ENCODE results near the gene NFIL3.
"Not testable (repeated sequence)": the region's sequence is repeated elsewhere in the genome, so short reads cannot be mapped to it uniquely, and the experiment has no call there.

The NFIL3 gene, protein sequence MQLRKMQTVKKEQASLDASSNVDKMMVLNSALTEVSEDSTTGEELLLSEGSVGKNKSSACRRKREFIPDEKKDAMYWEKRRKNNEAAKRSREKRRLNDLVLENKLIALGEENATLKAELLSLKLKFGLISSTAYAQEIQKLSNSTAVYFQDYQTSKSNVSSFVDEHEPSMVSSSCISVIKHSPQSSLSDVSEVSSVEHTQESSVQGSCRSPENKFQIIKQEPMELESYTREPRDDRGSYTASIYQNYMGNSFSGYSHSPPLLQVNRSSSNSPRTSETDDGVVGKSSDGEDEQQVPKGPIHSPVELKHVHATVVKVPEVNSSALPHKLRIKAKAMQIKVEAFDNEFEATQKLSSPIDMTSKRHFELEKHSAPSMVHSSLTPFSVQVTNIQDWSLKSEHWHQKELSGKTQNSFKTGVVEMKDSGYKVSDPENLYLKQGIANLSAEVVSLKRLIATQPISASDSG

DNA sequence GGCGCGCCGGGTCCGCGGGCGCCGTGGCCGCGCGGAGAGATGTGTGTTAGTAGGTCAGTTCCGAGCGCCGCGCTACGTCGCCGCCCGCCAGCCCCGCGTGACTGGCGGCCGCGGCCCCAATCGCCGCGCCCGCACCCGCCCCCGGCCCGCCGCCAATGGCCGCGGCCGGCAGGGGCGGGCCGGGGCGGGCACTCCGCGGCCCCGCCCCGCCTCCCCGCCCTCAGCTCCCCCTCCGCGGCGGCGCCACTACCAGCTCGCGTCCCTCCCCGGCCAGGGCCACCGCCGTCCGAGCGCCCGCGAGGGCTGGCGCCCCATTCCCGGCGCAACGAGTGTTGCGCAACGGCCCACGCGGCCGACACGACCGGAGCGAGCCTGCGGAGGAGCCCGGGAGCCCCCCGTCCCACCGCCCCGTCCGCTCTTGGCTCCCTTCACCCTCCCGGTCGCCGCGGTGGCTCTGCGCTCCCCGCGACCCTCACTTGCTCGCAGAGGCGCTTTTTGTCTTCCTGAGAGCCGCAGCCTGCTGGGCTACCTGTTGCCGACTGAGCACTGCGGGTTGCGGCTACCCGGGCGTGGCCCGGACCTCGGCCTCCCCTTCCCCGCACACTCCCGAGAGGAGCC is at the start of gene NFIL3:
Gene NFIL3 (minus strand): TSS at position 48 of the 618 bp plus-strand sequence. CDS start 13,098 bp downstream, outside the sequence.
- peak; percentile 42 for DNase-seq

DNA sequence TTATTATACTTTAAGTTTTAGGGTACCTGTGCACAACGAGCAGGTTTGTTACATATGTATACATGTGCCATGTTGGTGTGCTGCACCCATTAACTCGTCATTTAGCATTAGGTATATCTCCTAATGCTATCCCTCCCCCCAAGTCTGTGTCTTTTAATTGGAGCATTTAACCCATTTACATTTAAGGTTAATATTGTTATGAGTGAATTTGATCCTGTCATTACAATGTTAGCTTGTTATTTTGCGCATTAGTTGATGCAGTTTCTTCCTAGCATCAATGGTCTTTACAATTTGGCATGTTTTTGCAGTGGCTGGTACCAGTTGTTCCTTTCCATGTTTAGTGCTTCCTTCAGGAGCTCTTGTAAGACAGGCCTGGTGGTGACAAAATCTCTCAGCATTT is 47.9 kb upstream of the NFIL3 start:
- not testable (repeated sequence) for DNase-seq

DNA sequence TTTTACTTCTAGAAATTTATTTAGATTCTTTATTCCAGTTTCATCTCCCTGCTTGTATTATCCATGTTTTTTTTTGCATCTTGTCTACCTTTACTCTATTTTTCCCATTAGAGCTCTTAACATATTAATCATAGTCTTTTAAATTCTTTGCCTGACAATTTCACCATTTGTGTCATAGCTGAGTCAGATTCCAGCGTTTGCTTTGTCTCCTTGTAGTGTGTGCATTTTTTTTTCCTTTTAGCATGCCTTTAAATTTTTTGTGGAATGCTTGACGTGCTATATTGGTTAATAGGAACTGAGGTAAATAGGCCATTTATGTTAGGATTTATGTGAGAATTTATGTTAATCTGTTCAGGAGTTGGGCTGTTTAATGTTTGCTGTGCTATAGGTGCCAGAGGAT is 41.8 kb upstream of the NFIL3 start:
- DNase-seq = no peak

DNA sequence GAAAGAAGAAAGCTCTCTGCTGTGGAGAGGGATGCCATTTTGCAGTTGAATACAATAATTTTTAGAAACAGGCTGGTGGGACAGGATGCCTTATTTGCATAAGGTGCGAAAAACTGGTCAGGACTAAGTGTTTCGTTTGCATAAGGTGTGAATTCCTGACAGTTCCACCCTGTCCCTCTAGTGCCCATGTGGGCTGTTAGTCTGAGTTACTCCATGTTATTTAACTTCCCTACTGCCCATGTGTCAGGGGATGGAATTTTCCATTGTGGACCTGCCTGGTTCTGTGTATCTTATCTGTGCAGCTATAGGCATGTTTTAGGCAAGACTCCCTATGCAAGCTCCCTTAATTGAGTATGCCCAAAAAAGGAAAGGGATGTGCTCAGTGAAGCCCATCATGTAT is 35.3 kb upstream of the NFIL3 start:
- no peak for DNase-seq

DNA sequence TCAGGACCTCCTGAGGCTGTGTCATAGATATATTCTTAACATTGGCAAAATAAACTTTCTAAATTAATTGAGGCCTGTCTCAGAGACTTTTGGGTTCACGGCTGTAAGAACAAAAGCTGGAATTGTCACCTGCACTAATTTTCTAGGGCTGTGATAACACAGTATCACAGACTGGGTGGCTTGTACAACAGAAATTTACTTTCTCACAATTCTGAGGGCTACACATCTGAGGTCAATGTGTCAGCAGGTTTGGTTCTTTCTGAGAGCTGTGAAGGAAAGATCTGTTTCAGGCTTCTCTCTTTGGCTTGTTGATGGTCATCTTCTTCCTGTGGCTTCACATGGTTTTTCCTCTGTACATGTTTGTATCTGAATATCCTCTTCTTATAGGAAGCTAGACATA is 29.2 kb upstream of the NFIL3 start:
- DNase-seq = no peak

DNA sequence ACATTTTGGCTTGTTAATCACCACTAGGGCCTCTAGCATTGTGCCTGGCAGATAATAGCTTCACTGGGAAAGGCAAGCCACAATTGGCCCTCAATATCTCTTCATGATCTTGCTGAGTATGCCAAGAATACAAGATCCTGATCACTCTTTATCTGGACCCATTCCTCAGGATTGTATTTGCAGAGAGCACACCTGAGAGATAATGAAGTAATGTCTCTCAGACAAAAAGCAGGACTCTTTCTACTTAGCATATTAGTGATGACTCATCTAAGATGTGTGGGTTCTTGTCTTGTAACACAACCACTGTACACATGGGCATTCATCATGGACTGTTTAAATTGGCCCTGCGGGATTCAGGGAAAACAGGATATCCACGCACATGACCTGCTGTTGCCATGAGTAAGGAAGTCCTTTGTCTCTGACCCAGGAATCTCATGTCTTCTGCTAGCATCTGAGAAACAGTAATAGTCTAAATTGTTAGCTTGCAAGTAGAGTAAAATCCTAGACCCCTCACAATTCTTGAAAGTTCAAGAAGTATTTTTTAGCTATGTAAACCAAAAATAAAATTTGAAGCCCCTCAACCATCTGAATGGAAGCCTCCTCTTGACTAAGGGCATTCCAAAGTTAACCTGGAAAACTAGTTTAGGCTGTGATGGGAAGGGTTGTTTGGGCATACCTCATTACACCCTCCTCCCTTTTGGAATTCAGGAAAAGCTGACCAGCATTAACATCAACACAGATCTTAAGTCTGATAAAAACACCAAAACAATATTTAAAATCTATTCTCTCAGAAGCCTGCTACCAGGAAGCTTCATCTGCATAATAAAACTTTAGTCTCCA is 28.0 kb upstream of the NFIL3 start:
- no peak for DNase-seq

DNA sequence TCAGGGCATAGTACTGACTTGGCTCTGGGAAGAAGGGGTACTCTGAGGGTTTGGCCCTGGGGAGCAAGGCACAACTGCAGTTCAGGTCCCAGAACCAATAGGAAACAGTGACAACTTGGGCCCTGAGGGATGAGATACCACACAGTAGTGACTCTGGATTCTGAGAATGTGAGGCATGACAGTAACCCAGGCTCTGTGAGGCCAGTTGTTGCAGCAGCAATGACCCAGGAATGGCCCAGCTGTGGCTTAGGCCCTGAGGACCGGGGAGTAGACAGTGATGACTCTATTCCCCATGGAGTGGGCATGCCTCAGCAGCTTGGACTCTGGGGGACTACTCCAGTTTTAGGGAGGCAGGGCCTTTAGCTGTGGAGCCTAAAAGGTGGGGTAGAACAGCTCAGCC is 21.5 kb upstream of the NFIL3 start:
- DNase-seq = no peak

DNA sequence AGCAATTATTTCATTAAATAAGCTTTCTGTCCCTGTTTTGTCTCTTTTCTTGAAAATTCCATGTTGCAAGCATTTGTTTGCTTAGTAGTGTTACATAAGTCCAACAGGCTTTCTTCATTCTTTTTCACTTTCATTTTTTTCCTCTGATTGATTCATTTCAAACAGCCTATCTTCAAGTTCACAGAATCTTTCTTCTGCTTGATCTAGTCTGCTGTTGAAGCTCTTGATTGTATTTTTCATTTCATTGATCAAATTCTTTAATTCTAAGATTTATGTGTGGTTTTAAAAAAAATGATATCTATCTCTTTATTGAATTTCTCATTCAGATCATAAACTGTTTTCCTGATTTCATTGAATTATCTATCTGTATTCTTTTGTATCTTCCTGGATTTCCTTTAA is 20.4 kb upstream of the NFIL3 start:
- no peak for DNase-seq

DNA sequence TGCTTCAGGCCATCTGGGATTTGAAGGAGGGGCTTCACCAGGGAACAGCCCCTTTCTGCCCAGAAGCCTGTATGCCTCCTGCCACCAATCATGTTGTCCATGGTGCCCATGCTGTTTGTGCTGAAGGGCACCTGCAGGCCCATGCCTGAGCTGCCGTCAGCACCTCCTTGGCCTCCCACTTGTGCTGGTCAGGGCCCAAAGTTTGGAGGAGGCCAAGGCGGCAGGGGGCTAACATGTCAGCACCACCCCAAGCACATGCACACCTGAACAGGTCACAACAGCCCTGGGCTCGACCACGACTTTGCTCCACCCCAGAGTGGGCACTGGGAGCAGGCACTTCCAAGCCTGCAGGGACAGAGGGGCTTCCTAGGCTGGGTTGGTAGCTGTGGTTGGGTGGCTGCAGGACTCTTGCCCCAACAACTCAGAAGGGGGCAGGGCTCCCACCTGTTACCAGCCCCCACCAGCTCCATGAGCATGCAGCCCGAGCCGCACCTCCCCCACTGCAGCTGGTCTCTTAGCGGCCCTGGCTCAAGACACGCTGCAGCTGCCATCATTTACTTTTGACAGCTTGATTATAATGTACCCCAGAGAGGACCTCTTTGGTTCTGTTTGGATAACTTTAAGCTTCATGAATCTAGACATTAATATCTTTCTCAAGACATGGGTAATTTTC is 19.8 kb upstream of the NFIL3 start:
- DNase-seq = no peak

DNA sequence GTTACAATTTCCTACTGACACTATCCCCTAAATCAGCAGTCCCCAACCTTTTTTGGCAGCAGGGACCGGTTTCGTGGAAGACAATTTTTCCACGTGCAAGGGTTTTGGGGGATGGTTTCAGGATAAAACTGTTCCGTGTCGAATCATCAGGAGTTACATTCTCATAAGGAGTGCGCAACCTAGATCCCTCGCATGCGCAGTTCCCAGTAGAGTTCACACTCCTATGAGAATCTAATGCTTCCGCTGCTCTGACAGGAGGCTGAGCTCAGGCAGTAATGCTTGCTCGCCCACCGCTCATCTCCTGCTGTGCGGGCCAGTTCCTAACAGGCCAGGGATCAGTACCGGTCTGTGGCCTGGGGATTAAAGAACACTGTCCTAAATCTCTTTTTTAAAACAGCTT is 13.2 kb upstream of the NFIL3 start:
- DNase-seq = no peak

DNA sequence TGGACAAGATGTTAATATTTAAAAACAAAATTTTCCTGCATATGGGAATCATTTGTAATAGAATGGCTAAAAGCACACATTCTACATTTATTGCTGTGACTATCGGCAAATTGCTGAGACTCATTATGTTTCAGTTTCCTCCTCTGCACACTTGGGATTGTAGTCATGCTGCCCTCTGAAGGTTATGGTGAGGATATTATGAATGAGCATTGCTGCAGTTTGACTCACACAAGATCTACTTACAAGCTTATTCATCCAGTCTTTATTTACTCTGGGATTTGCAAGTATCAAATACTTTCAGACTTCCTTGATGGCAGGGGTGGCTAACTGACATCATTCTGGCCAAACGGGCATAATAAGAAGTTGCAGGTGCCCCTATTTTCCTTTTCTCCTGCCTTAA is 9.5 kb upstream of the NFIL3 start:
- DNase-seq = no peak

DNA sequence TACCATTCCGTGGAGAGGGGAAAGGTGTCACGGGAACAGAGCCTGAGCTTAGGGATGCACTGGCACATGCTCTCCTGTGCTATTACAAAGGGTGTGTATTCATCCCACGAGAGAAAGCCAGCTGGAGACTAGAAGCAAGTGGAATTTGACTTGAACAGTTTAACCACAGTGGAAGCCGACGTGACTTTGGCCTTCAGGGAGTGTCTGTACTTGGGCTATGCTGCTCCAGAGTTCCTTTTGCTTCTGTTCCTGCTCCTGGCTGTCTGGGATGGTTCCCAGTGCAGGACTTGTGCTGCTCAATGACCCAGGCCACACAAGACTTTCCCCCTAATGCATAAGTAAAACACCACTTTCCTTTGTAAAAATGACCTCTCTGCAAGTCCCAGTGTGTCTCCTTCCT is 7.9 kb upstream of the NFIL3 start:
- no peak for DNase-seq

DNA sequence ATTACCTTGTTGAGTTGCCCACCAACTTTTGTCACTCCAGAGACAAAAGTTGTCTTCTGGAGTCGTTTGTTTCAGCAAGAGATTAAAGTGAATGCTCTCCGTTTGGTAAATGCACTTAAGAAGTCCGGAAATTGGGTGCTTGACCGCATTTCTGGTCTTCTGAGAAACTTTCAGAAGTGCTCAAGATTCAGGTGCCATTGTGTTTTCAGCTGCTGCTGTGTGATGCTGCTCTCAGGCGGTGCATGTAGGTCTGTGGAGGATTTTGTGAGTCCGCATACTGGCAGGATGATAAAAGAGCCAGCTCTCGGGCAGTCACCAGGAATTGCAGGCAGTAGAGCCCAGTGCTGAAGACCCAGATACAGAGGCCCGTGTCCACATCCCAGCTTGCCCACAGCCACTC is 5.9 kb upstream of the NFIL3 start:
- no peak for DNase-seq

DNA sequence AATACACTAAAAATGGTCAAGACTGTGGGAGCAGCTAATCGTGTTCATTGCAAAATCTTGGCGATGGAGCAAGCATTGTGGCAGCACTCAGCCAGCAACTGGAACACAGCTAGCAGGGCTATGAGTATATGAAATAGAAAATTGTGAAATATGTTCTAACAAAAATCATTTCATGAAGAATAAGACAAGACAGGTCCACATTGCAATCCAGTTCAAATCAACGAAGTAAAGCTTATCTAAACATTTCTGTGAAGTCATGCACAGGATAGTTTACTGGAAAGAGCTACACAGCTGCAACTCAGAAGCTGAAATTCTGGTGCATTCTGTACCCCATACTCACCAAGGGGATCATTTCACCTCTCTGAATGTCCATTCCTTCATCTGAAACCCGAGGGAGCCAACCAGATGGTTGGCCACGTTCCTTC is 5.3 kb upstream of the NFIL3 start:
- DNase-seq = no peak

DNA sequence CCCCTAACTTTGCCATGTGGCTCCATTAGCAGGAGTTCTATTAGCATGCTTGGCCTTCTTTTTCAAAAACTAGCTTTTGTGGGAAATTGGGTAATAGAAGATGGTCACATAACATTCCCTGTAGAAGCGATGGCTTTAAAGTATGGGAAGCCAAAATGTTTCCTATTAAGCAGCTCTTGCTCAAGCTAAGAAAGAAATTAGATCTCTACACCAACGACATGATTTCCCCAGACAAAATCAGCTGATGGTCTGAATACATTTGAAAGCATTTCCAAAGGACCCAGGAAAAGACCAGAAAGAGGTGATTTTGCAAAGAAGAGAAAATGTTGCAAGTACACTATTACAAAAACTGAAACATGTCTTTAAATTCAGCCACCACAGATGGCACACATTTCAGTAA is 4.8 kb upstream of the NFIL3 start:
- DNase-seq = no peak

DNA sequence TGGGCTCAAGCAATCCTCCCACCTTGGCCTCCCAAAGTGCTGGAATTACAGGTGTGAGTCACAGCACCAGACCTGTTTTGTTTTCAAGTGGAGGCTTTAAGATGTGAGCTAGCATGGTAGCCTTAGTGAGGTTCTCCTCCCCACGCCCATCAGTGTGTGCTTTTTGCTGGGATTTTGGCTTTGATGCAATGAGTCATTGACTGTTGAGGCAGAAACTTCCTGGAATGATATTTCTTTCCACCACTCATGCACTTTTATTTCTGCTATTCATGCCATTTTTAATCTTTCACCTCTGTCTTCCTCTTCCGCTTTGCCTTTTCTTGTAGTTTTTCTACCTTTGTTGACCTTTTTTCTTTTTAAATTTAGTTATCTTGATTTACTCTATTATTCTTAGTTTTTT is 4.2 kb upstream of the NFIL3 start:
- DNase-seq = no peak

DNA sequence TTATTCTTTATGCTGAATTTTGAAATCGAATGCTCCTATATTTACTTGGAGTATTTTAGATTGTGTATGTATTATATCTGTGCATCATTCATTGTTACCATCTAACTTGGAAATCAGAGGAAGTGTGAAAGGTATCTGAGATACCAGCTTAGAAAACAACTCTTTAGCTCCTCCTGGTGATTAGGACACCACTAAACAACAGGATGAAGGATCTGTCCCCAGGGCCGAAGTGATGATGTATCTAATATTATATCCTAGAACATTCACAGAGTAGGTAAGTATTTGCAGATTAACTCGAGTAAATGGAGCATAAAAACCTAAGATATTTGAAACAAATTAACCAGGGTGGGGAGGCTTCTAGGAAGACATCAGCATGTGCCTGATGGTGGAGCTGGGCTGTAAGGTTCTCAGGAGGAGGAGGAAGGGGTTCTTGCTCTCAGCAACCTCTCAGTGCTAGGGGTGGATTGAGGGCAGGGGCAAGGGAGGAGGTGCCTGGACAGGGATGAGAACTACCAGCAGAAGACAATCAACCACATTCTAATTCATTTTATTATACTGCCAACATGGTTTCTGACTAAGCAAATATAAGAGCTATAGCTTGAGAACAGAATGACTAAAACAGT is 2.6 kb upstream of the NFIL3 start:
- DNase-seq = peak; percentile 3

DNA sequence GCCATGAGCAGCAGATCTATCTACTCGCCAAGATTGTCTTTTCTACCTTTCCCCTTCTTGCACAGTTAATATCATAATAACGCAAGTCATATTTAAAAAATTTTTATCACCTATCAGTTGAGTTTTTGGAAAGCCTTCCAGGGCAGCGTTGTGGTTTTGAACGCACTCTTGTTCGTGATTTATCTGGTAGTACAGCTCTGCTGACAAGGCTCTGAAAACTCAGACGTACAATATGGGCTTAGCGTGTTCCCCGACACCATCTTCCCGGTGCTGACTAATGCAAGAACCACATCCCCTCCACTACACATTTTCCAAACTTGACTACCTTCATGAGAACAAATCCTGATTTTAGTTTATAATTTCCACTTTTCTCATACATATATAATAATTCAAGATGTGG is 1.6 kb upstream of the NFIL3 start:
- no peak for DNase-seq

DNA sequence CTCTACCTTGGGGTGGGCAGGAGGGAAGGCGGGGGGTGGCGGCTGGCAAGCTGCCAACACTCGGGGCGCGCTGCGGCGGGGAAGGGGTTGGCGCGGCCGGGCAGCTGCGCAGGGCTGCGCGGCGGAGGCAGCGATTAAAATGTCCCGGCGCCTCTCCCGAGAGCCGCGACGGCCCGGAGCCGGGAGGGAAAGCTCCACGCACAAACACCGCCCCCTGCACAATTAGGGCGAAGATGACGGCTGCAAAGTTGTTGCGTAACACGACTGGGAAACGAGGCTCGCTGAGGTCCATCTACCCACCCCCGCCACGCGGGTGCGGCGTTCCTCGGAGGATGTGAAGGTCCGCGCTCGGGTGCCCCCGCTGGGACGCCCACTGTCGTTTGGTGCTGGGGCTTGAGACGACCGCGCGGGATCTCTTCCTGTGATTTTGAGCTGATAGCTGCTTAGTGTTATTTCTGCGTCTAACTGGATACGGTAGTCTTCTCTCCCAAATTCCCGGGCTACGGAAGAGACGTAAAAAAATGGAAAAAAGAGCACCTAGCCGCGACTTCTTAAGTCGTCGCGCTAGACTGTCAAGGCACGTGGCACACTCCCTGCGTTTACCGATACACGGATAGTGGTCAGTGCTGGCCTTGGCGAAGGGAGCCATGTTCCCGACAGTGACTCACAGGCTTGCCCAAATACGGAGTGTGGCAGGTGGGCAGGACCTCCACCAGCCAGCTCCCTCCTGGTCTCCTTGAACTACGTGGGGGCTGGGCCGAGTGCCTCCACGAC is 958 bp upstream of the NFIL3 start:
- DNase-seq = peak; percentile 46

DNA sequence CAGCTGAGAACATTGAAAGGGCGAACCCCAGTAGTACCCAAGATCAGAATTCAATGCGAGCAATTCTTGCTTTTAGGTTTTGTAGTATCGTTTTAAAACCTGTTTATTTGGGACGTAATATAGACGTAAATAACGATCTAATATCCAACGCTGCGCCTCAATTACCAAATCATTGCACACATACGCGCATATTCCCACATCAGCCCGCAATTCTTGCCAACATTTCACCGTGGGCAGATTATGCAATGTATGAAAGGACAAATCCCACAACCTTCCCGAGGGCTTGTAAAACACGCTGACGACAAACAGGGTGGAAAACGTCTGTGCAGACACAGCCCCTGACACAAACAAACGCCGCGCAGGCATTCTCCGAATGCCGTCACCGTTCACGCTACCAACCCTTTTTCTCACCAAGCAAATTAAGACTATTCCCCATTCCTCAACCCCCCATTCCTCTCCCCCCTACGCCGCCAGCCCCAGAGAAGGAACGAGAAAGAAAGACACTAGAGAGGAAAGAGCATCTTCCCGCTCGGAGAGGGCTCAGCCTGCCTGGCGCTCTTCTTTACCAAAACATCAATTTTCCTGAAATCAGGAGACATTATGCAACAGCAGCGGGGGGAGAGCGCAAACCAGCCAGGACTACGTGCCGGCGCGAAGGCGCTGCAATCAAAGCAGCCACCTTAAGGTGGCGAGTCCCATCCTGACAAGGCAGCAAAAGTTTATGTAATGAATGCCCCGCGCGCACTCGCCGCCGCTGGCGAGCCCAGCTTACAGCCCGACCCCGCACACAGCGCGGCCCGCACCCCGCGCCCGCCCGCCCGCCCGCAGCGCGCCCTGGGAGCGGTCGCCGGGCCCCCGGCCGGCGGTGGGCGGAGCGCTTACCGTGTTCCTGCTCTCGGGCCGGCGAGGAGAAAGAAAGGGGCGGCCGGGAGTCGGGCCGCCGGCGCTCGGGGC is 597 bp downstream of the NFIL3 start:
- DNase-seq = peak; percentile 28
